ENCODE results near the gene TCF7L2.

TCF7L2 gene

GRCh38 chr10:113161066-113161465 lies 211.0 kb downstream of the TCF7L2 start:
- DNase-seq = peak; percentile 37

DNA sequence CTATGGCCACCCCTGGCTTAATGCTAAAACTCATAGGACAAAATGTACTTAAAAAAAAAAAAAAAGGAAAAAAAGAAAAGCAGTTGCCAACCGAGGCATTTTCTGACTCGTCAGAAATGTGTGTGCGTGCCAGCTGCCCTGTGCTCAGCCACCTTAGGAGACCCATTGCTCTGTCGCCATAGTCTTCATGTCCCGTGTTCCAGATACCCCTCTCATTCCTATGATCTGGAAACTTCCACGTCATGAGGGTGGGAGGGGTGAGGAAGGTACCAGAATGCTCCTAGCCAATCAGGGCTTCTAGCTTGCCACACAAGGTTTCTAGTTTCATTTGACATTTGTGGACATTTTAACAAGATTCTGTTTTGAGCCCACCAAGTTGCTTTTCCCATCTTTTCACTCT lies 212.9 kb downstream of the TCF7L2 start:
- DNase-seq = no peak

- DNase-seq = no peak
Measured at GRCh38 chr10:113165673-113166072, 215.6 kb downstream of the TCF7L2 start.

DNA sequence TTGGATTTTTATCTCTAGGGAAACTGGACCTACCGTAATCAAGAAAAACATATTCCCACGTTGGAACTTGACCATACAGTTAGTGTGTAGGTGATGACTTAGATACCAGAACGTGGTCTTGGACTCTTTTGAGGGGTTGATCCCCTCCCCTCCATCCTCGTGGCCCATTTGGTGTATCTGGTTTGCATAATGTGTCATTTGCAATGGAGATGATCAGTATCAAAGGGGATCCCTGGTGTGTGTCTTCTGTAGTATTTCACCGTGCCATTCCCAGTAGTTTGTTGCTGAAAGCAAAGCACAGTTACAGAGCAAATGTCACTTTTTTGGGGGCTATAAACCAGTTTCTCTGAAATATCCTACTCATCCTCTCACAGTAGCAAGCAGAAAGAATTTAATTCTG lies 217.7 kb downstream of the TCF7L2 start:
- no peak for DNase-seq

GRCh38 chr10:113168584-113168983 lies 218.5 kb downstream of the TCF7L2 start:
- no peak for DNase-seq

DNA sequence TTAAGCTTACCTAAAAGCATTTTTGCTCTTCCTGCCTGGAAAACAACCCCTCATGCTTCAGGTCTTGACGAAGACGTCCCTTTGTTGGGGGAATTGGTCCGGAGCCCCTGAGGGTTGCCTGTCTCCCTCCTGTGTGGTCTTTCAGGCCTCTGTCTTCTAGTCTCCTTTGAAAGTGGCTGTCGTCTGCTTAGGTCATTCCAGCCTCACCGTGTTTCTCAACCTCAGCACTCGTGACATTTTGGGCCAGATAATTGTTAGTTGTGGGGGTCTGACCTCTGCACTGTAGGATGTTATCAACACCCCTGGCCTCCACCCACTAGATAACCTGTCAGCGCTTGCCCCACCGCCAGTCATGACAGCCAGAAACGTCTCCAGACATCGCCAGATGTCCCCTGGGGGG lies 219.1 kb downstream of the TCF7L2 start:
- no peak for DNase-seq

DNA sequence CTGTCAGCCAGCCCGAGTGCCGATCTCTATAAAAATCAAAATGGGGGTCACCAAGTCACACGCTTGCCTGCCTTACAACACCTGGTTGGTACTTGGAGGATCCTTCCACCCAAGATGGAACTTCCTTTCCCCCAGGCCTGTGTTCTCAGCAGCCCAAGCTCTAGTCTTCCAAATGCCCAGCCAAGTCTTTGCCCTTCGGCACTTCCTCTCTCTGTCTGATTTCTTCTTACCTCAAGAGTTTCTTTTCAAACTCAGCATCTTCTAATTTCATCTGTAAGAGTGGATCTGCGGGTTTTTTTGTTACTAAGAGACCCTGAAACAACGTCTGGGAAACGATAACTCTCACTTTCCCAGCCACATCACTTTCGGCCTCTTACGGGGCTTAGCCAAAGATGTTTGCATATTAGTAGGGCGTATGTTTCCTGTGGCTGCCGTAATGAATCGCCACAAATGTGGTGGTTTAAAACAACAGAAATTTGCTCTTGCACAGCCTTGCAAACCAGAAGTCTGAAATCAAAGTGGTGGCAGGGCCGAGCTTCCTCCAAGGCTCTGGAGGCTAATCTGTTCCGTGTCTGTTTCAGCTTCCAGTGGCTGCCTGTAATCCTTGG lies 219.9 kb downstream of the TCF7L2 start:
- DNase-seq = no peak

DNA sequence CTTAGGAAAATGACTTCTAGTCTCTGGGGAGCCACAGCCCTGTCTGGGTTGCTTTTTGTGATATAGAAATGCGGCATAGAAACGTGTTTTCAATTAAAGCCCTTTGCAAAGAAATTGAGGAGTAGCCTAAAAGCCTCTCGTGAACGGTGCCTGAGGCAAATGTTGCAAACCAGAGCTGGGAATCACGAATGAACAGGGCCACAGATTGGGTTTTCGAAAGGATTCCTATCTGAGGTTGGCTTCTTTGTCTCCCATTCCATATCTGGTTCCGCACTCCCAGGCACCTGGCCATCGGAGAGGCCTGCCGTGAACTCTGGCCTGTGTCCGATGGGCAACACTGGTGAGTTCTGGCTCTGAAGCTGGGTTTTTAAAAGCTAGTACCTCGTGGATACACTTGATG lies 221.6 kb downstream of the TCF7L2 start:
- peak; percentile 17 for DNase-seq

GRCh38 chr10:113175176-113175575 lies 225.1 kb downstream of the TCF7L2 start:
- DNase-seq = no peak

GRCh38 chr10:113175756-113176651 lies 226.0 kb downstream of the TCF7L2 start:
- DNase-seq = no peak

- DNase-seq = no peak
Measured at GRCh38 chr10:113176652-113177155, 226.7 kb downstream of the TCF7L2 start.

DNA sequence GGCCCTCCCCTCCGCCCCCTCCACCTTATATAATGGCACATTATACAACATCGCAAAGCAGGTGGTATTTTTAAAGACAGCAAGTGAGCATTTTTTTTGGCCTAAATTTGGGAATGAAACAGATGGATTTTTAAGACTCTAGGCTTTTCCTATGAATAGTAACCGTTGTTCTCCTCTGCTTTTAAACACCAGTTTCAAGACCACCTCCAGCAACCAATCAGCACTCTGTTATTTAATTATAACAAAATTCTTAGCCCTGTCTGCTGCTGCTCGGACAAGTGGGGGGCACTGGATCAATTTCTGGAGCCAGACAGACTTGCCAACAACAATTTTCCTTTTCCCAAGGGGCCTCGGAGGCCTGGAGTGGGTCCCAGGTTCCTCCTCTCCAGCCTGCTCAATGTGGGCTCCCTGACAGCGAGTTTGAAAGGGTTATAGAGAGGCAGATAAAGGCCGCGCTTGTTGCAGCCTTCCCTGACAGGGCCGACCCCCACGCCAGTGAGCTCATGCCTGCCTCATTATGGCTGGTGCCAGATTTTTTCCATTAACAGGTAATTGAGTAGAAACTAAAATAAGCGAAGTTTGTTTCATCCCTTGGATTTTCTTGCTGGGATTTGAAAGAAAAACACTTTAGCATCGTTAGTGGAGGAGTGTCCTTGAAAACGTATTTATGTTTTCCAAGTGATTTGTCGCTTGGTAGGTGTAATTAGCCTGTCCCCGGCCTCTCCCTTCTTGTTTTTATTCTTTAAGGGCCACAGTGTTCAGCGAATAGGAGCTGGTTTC lies 227.3 kb downstream of the TCF7L2 start:
- DNase-seq = no peak

- DNase-seq = no peak
Measured at GRCh38 chr10:113177936-113178335, 227.9 kb downstream of the TCF7L2 start.

DNA sequence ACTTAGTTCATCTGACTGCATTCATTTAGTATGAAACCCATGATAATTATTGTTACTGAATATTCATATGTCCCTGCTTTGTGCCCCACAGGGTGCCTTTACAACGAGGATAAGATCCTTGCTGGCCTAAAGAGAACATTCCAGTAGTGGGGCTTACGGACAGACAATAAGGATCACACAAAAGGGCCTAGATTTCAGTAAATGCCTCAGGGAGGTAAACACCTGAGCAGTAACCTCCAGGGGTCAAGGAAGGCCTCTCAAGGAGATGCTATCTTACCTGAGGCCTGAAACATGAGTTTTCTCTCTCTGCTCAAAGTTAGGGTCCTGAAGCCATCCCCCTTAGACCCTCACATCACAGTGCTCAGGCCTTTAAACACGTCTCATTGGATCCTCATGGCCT lies 228.7 kb downstream of the TCF7L2 start:
- no peak for DNase-seq

DNA sequence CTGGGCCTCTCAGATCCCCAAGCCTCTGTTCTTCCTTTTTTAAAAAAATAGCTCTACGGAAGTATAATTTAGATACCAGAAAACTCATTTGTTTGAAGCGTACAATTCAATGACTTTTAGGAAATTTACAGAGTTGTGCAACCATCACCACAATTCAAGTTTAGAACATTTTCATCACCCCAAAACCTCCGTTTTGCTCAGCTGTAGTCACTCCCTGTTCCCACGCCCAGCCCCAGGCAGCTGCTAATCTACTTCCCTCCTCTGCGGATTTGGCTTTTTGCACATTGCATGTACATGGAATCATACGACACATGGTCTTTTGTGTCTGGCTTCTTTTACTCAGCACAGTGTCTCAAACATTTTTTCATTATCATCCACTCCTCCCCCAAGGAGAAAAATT lies 229.2 kb downstream of the TCF7L2 start:
- peak; percentile 31 for DNase-seq

DNA sequence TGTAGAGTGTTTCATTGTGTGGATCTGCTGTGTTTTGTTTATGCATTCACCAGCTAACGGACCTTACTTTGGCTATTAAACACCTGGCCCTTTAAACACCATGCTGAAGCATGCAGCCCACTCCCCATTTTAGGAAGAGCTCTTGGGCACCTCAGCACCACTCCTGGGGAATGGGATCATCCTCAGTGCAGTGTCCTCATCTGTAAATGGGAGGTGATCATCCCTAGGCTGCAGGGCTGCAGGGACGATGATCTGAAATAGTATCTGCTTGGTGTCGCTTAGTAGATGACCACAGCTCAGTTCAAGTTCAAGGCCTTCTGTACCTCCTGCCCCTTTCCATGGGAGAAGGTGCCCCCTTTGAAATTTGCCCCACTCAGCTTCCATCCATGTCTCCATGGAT lies 229.9 kb downstream of the TCF7L2 start:
- DNase-seq = no peak

GRCh38 chr10:113180401-113181154 lies 230.5 kb downstream of the TCF7L2 start:
- peak; percentile 19 for DNase-seq

DNA sequence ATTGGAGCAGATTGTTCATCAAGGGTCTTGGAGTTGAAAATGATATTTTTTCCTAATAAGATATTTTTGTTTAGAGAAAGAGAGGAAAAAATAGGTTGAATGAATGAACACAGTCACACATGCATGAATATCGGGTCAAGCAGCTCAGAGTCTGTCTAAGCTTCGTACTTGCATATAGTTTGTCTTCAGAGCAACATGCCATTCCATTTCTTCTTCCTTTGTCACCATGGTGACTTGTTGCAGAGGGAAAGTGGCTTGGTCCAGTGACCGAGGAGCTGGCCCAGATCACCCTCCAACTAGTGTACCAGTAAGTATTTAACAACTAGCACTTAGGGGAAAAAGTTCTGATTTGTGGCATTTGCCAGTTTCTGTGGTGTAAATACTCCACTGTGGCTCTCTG lies 232.1 kb downstream of the TCF7L2 start:
- no peak for DNase-seq

- DNase-seq = no peak
Measured at GRCh38 chr10:113183573-113183972, 233.5 kb downstream of the TCF7L2 start.

DNA sequence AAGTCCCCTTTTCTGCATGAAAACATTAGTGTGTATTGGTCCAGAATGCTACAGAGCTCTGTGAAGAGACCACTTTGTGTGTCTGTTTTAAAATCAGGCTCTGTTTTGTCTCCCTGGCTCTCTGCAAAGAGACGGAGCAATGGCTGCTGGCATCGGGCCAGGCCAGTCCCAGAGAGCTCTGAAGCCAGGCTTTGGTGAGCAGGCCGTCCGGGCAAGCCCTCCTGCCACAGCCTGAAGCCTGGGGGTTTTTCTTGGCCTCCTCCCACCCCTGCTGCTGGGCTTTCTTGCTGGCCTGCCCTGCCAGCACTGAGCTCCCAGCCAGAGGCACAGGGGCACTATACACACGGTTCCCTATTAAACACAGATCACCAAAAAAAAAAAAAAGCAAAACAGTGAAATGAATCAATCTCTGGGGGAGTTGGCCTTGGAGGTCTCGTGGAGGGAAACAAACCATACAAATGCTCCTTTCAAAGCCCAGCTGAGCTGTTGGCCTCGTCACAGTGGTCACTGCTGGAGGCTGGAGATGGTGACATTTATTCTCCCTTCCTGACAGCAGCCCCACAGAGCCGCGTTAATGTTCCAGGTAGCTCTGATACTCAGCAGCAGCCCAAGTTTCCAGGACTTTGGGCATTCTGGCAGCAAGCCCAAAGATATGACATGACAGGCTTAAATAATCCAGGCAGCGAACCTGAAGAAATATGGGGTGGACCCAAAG lies 237.2 kb downstream of the TCF7L2 start:
- no peak for DNase-seq

- DNase-seq = peak; percentile 50
Measured at GRCh38 chr10:113199459-113199858, 249.4 kb downstream of the TCF7L2 start.

GRCh38 chr10:113202011-113202410 lies 252.0 kb downstream of the TCF7L2 start:
- no peak for DNase-seq
